OCI-LY3 (cell line): ENCODE data around the gene HNRNPH2.

Experiments used
- H2AFZ ChIP-seq: fragments of 200-600, 300-600 bp; shearing (Covaris generic); 2 replicates; pipeline ENCODE4 v1.6.0; 2014; ENCODE audit warnings: antibody characterized with exemption, low read depth, low read length
- H3K27ac ChIP-seq: fragments of 200-600, 300-600 bp; sonication (generic); 2 replicates; pipeline ENCODE4 v1.5.1; 2014; ENCODE audit warnings: mild to moderate bottlenecking, low read length, moderate library complexity, mixed read lengths
- H3K27me3 ChIP-seq: fragments of 200-600, 300-600 bp; sonication (generic); 2 replicates; pipeline ENCODE4 v1.6.1; 2014; ENCODE audit warnings: low read depth, low read length, mixed read lengths
- H3K36me3 ChIP-seq: fragments of 200-600, 300-600 bp; sonication (generic); replicated peaks from 2 replicates; pipeline ENCODE3; 2014; ENCODE audit warnings: low read depth, low read length, mixed read lengths
- H3K4me1 ChIP-seq: fragments of 300-600, 200-600 bp; sonication (generic); 2 replicates; pipeline ENCODE4 v1.6.1; 2014; ENCODE audit warnings: low read length, mixed read lengths
- H3K4me2 ChIP-seq: fragments of 200-600, 300-600 bp; sonication (generic); 2 replicates; pipeline ENCODE4 v1.6.1; 2014; ENCODE audit warnings: low read length, mixed read lengths
- H3K4me3 ChIP-seq: fragments of 300-600, 200-600 bp; sonication (generic); 2 replicates; pipeline ENCODE4 v1.5.1; 2014; ENCODE audit warnings: antibody characterized with exemption, mild to moderate bottlenecking, low read length, moderate library complexity
- H3K79me2 ChIP-seq: fragments of 300-600, 200-600 bp; shearing (Covaris generic); 2 replicates; pipeline ENCODE4 v1.6.1; 2014; ENCODE audit warnings: mild to moderate bottlenecking, low read length, mixed read lengths
- H3K9ac ChIP-seq: fragments of 300-600, 200-600 bp; shearing (Covaris generic); 2 replicates; pipeline ENCODE4 v1.6.0; 2014; ENCODE audit warnings: mild to moderate bottlenecking, low read length, moderate library complexity
- H3K9me3 ChIP-seq: fragments of 200-600, 300-600 bp; shearing (Covaris generic); 2 replicates; pipeline ENCODE4 v1.6.1; 2014; ENCODE audit warnings: low read length, mixed read lengths; ENCODE audit not compliant: insufficient read depth
- H4K20me1 ChIP-seq: fragments of 200-600, 300-600 bp; sonication (generic); 2 replicates; pipeline ENCODE4 v1.6.1; 2016; ENCODE audit warnings: low read length, mixed read lengths; ENCODE audit not compliant: insufficient read depth
- EZH2phosphoT487 ChIP-seq: fragments of 200-600 bp; shearing (Covaris generic); IDR thresholded peaks from 2 replicates; pipeline ENCODE4 v1.6.1; 2018; ENCODE audit warnings: antibody characterized with exemption, mixed run types, low read depth
- TF ChIP-seq, protein P1 (sequence below): fragments of 200-600, 300-600 bp; sonication (generic); IDR thresholded peaks from 2 replicates; pipeline ENCODE4 v1.5.1; 2014; ENCODE audit warnings: antibody characterized with exemption, low read length, low read depth

HNRNPH2 gene

GRCh38 chrX:101450961-101451360, 42.9 kb downstream of the HNRNPH2 start:
- H3K79me2 ChIP-seq: no peaks in the 10 kb centered on the region
- no peaks in the 10 kb centered on the region for H3K27me3 ChIP-seq
- H3K4me3 ChIP-seq: no peak overlapping the region
- no peaks in the 10 kb centered on the region for H4K20me1 ChIP-seq
- TF ChIP-seq EZH2phosphoT487: no peak
- H3K36me3 ChIP-seq: no peaks in the 10 kb centered on the region
- no peaks in the 10 kb centered on the region for H3K9me3 ChIP-seq
- H3K4me2 ChIP-seq: no peak overlapping the region
- no peak overlapping the region for H3K9ac ChIP-seq
- H2AFZ ChIP-seq: no peak overlapping the region
- no peaks in the 10 kb centered on the region for H3K4me1 ChIP-seq
- no peak overlapping the region for H3K27ac ChIP-seq

DNA sequence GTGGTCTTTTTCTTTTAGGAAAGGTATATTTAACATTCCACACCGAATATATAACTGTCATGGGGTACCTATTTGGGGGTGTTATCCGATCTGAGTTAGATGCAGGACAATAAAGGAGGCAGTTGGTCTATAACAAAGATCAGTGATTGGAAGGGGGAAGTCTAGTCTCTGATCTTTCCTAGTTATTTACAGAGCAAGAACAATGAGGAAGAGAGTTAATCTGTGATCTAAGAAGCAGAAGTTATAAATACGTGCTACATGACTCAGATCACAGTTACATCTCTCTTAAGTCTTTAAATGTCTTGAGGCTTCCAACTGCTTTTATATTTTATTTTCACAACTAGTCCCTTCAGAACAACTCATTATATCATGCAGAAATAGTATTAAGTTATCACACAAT, 44.0 kb downstream of the HNRNPH2 start:
- H3K27ac ChIP-seq: no peak overlapping the region
- no peak overlapping the region for H3K9ac ChIP-seq
- TF ChIP-seq, protein P1, sequence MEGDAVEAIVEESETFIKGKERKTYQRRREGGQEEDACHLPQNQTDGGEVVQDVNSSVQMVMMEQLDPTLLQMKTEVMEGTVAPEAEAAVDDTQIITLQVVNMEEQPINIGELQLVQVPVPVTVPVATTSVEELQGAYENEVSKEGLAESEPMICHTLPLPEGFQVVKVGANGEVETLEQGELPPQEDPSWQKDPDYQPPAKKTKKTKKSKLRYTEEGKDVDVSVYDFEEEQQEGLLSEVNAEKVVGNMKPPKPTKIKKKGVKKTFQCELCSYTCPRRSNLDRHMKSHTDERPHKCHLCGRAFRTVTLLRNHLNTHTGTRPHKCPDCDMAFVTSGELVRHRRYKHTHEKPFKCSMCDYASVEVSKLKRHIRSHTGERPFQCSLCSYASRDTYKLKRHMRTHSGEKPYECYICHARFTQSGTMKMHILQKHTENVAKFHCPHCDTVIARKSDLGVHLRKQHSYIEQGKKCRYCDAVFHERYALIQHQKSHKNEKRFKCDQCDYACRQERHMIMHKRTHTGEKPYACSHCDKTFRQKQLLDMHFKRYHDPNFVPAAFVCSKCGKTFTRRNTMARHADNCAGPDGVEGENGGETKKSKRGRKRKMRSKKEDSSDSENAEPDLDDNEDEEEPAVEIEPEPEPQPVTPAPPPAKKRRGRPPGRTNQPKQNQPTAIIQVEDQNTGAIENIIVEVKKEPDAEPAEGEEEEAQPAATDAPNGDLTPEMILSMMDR: no peak
- no peak for TF ChIP-seq EZH2phosphoT487
- H4K20me1 ChIP-seq: no peaks in the 10 kb centered on the region
- no peaks in the 10 kb centered on the region for H3K4me1 ChIP-seq
- no peaks in the 10 kb centered on the region for H3K79me2 ChIP-seq
- H3K9me3 ChIP-seq: no peaks in the 10 kb centered on the region
- no peak overlapping the region for H2AFZ ChIP-seq
- H3K4me2 ChIP-seq: no peak overlapping the region
- no peaks in the 10 kb centered on the region for H3K36me3 ChIP-seq
- H3K4me3 ChIP-seq: no peak overlapping the region
- H3K27me3 ChIP-seq: no peaks in the 10 kb centered on the region

DNA sequence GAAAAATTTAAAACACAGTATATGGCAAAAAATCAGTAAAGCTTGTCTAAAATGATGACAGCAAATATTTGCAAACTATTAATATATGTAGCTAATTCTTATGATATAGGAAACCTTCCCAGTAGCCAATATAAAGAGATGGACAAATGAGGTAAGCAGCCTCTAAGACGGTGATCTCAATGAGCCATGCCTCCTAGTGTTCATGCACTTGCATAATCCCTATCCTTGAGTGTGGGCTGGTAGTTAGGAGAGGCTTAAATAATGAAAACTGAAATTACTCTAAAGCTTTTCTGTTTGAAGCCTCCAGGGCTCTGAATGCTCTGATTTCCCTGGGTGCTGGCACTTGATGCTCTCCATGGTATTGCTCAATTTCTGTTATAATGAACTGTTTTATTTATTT, 52.6 kb downstream of the HNRNPH2 start:
- no peaks in the 10 kb centered on the region for H3K9me3 ChIP-seq
- no peaks in the 10 kb centered on the region for H3K79me2 ChIP-seq
- no peaks in the 10 kb centered on the region for H3K36me3 ChIP-seq
- no peaks in the 10 kb centered on the region for H4K20me1 ChIP-seq
- no peak overlapping the region for H3K27ac ChIP-seq
- no peak overlapping the region for H3K9ac ChIP-seq
- no peaks in the 10 kb centered on the region for H3K27me3 ChIP-seq
- no peak overlapping the region for H3K4me2 ChIP-seq
- no peak overlapping the region for H2AFZ ChIP-seq
- H3K4me3 ChIP-seq: no peak overlapping the region
- no peaks in the 10 kb centered on the region for H3K4me1 ChIP-seq
- TF ChIP-seq, protein P1: no peak
- TF ChIP-seq EZH2phosphoT487: no peak

GRCh38 chrX:101462892-101463291, 54.9 kb downstream of the HNRNPH2 start:
- Histone ChIP-seq H3K4me1 (no peaks in the 10 kb centered on the region), H3K4me3 (no peak overlapping the region), H3K36me3 (no peaks in the 10 kb centered on the region), H3K4me2 (no peak overlapping the region), H2AFZ (no peak overlapping the region), H3K27me3 (no peaks in the 10 kb centered on the region), H3K79me2 (no peaks in the 10 kb centered on the region), H3K27ac (no peak overlapping the region), H4K20me1 (no peaks in the 10 kb centered on the region), H3K9me3 (no peaks in the 10 kb centered on the region), H3K9ac (no peak overlapping the region)
- TF ChIP-seq, protein P1: peak; percentile 50
- TF ChIP-seq EZH2phosphoT487: no peak
